MCF 10A (cell line): ENCODE results near the gene MAP3K4. TPM values are rescaled to one million over a fixed set of nuclear protein-coding genes. Genes with fewer than 3 reads are reported as not detected.

Experiments used
- BruUV-seq: library from RNA; stranded (reverse); fragments of 400-500 nt; replicated peaks from 2 replicates; lab custom pipeline; 2021; lab: Mats Ljungman, UMichigan
- CTCF ChIA-PET: fragments of 300-600 bp; sonication (Branson Sonifier 250); formaldehyde crosslinking; extraction: SDS; loops from one replicate; lab custom pipeline; 2021; ENCODE audit warnings: antibody characterized with exemption, inconsistent platforms; lab: Yijun Ruan, JAX
- POLR2A ChIA-PET: fragments of 300-600, 350-650 bp; sonication (Branson Sonifier 250); formaldehyde crosslinking; extraction: SDS; loops from one replicate; lab custom pipeline; 2020; ENCODE audit warnings: antibody characterized with exemption, inconsistent platforms; lab: Yijun Ruan, JAX
- DNase-seq: peaks from one replicate; pipeline ENCODE4 v3.0.0-alpha.2; 2018; ENCODE audit not compliant: unreplicated experiment
- H3K27ac Mint-ChIP-seq: one replicate; pipeline ENCODE4 v1.8.0; 2022; ENCODE audit warnings: mild to moderate bottlenecking, low read depth, mixed read lengths; ENCODE audit not compliant: unreplicated experiment
- H3K27me3 Mint-ChIP-seq: one replicate; pipeline ENCODE4 v1.8.0; 2022; ENCODE audit warnings: mixed read lengths; ENCODE audit not compliant: insufficient read depth, unreplicated experiment
- H3K36me3 Mint-ChIP-seq: one replicate; pipeline ENCODE4 v1.8.0; 2022; ENCODE audit warnings: mild to moderate bottlenecking, moderate library complexity, mixed read lengths; ENCODE audit not compliant: insufficient read depth, unreplicated experiment
- H3K4me1 Mint-ChIP-seq: one replicate; pipeline ENCODE4 v1.8.0; 2022; ENCODE audit warnings: mixed read lengths; ENCODE audit not compliant: insufficient read depth, unreplicated experiment
- H3K4me3 Mint-ChIP-seq: one replicate; pipeline ENCODE4 v1.8.0; 2022; ENCODE audit warnings: mild to moderate bottlenecking, moderate library complexity, mixed read lengths; ENCODE audit not compliant: unreplicated experiment
- H3K9me3 Mint-ChIP-seq: one replicate; pipeline ENCODE4 v1.8.0; 2022; ENCODE audit warnings: mixed read lengths; ENCODE audit not compliant: unreplicated experiment
- CTCF ChIP-seq: fragments of 200-600 bp; IDR thresholded peaks from one replicate; pipeline ENCODE4 v1.8.0; 2022; ENCODE audit warnings: antibody characterized with exemption, mild to moderate bottlenecking; ENCODE audit not compliant: unreplicated experiment
- intact Hi-C: fragments of 100-400 bp; cut with micrococcal nuclease; formaldehyde crosslinking; loops from 2 replicates; pipeline ENCODE4 v1.14.1; 2022
- total RNA-seq: library from RNA; stranded (reverse); gene quantifications from 2 replicates; pipeline ENCODE4 v1.2.3, GENCODE V29; 2022

MAP3K4 gene
- total RNA-seq, 1 experiment from 2014 or later: 38.7 TPM

- Mint-ChIP-seq H3K27ac (no peak overlapping the region), H3K27me3 (no peaks in the 10 kb centered on the region), H3K9me3 (no peaks in the 10 kb centered on the region), H3K4me1 (no peaks in the 10 kb centered on the region), H3K36me3 (peaks cover under 1% of the 10 kb centered on the region), H3K4me3 (no peak overlapping the region)
- no peak for TF ChIP-seq CTCF
- BruUV-seq: no TSS peak
- DNase-seq: no peak
- intact Hi-C loops: no loop called here
- POLR2A ChIA-PET: interaction anchor here (0.6 kb wide), 1 partner anchor 219 kb away, joined by 3 read pairs; no protein-coding TSS in a partner anchor
- CTCF ChIA-PET: interaction anchor here (0.5 to 5.8 kb wide), 4 partner anchors 216 to 428 kb away, joined by 3 to 92 read pairs (median 5); no protein-coding TSS in a partner anchor
These were observed 163.3 kb downstream of the MAP3K4 start for GRCh38 chr6:161154796-161155335.

- H3K9me3 Mint-ChIP-seq: no peaks in the 10 kb centered on the region
- no peak for DNase-seq
- CTCF ChIA-PET: interaction anchor here (2.3 kb wide), 1 partner anchor 209 kb away, joined by 13 read pairs; no protein-coding TSS in a partner anchor
- no TSS peak for BruUV-seq
- peaks cover 7% of the 10 kb centered on the region for H3K36me3 Mint-ChIP-seq
- TF ChIP-seq CTCF: no peak
- POLR2A ChIA-PET: no interaction called here
- H3K4me3 Mint-ChIP-seq: no peak overlapping the region
- intact Hi-C loops: no loop called here
- no peaks in the 10 kb centered on the region for H3K4me1 Mint-ChIP-seq
- no peaks in the 10 kb centered on the region for H3K27me3 Mint-ChIP-seq
- H3K27ac Mint-ChIP-seq: no peak overlapping the region
These were observed 169.6 kb downstream of the MAP3K4 start for GRCh38 chr6:161161121-161161520.

GRCh38 chr6:161161889-161162624 is 170.5 kb downstream of the MAP3K4 start:
- Mint-ChIP-seq H3K36me3 (peaks cover 7% of the 10 kb centered on the region), H3K27me3 (no peaks in the 10 kb centered on the region), H3K9me3 (no peaks in the 10 kb centered on the region), H3K4me1 (no peaks in the 10 kb centered on the region), H3K27ac (no peak overlapping the region), H3K4me3 (no peak overlapping the region)
- intact Hi-C loops: no loop called here
- CTCF ChIA-PET: interaction anchor here (0.8 to 2.3 kb wide), 2 partner anchors 9 to 208 kb away, joined by 3 to 13 read pairs; no protein-coding TSS in a partner anchor
- no TSS peak for BruUV-seq
- POLR2A ChIA-PET: no interaction called here
- no peak for TF ChIP-seq CTCF
- no peak for DNase-seq

- POLR2A ChIA-PET: no interaction called here
- peaks cover 7% of the 10 kb centered on the region for H3K36me3 Mint-ChIP-seq
- intact Hi-C loops: no loop called here
- no peak overlapping the region for H3K4me3 Mint-ChIP-seq
- H3K9me3 Mint-ChIP-seq: no peaks in the 10 kb centered on the region
- TF ChIP-seq CTCF: no peak
- H3K4me1 Mint-ChIP-seq: no peaks in the 10 kb centered on the region
- H3K27ac Mint-ChIP-seq: no peak overlapping the region
- CTCF ChIA-PET: interaction anchor here (0.8 to 2.3 kb wide), 2 partner anchors 10 to 208 kb away, joined by 3 to 13 read pairs; no protein-coding TSS in a partner anchor
- no peaks in the 10 kb centered on the region for H3K27me3 Mint-ChIP-seq
- DNase-seq: no peak
- BruUV-seq: no TSS peak
These were observed 171.2 kb downstream of the MAP3K4 start for GRCh38 chr6:161162722-161163121.
